Uterus (tissue), 2 donors: Measurements from ENCODE around the gene MFSD2A.

Source experiments
- POLR2A ChIP-seq, 2 donors: fragments of 450-650 bp; IDR thresholded peaks; one replicate each; pipeline ENCODE4 v1.6.1; 2016; ENCODE audit warnings: antibody characterized with exemption in 2 of 2, mild to moderate bottlenecking in 1 of 2, moderate library complexity in 1 of 2
- TF ChIP-seq, protein P1 (sequence below), 4 experiments: fragments of 200-600 bp in 2 of 4; fragments of 450-650 bp in 2 of 4; sonication (generic) in 2 of 4; IDR thresholded peaks; one replicate each; pipeline ENCODE4 v1.5.1; 2016 to 2019; ENCODE audit warnings: antibody characterized with exemption in 4 of 4, mild to moderate bottlenecking in 2 of 4, moderate library complexity in 1 of 4

DNA sequence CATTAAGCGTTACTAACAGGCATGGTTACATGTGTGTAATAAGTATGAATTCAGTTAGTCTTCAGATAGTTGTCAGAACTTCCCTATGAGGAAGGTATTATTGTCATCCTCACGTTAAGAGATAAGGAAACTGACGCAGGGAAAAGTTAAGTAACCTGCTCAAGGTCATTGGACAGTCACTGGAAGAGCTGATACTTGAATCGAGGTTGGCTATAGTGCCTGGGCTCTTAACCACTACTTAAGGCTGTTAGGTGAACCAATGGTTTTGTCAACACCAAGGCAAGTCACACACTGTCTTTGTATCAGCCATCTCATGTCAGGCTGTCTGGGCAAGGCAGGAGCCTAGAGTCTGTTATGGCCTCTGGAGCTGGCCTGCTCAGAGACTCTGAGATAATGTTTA, 16.2 kb downstream of the MFSD2A start:
- TF ChIP-seq, protein P1, sequence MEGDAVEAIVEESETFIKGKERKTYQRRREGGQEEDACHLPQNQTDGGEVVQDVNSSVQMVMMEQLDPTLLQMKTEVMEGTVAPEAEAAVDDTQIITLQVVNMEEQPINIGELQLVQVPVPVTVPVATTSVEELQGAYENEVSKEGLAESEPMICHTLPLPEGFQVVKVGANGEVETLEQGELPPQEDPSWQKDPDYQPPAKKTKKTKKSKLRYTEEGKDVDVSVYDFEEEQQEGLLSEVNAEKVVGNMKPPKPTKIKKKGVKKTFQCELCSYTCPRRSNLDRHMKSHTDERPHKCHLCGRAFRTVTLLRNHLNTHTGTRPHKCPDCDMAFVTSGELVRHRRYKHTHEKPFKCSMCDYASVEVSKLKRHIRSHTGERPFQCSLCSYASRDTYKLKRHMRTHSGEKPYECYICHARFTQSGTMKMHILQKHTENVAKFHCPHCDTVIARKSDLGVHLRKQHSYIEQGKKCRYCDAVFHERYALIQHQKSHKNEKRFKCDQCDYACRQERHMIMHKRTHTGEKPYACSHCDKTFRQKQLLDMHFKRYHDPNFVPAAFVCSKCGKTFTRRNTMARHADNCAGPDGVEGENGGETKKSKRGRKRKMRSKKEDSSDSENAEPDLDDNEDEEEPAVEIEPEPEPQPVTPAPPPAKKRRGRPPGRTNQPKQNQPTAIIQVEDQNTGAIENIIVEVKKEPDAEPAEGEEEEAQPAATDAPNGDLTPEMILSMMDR (IDR thresholded peaks at IDR 0.05) = no peak
- TF ChIP-seq POLR2A (IDR thresholded peaks at IDR 0.05) = no peak
